Right atrium auricular region (tissue), 2 donors: ENCODE data around the gene NEURL2. TPM values are rescaled to one million over a fixed set of nuclear protein-coding genes. Genes with fewer than 3 reads are reported as not detected.

Experiments
- DNase-seq: peaks from one replicate; pipeline ENCODE4 v3.0.0-alpha.2; 2019; ENCODE audit warnings: low spot score
- H3K27ac ChIP-seq, 2 donors: fragments of 200-600 bp; sonication (generic); 1 replicate in 1 of 2; 2 replicates in 1 of 2; pipeline ENCODE4 v1.5.1; 2016 to 2019
- H3K27me3 ChIP-seq, 2 donors: fragments of 200-600 bp; sonication (generic); one replicate each; pipeline versions ENCODE4 v1.5.1 to v1.6.0; 2017 to 2019
- H3K36me3 ChIP-seq: fragments of 200-600 bp; sonication (generic); one replicate; pipeline ENCODE4 v1.5.1; 2016
- H3K4me1 ChIP-seq, 2 donors: fragments of 200-600 bp; sonication (generic); one replicate each; pipeline versions ENCODE4 v1.5.1 to v1.6.0; 2017 to 2019
- H3K4me3 ChIP-seq, 2 donors: fragments of 200-600 bp; sonication (generic); 1 replicate in 1 of 2; 2 replicates in 1 of 2; pipeline ENCODE4 v1.5.1; 2017 to 2019; ENCODE audit warnings: mild to moderate bottlenecking in 1 of 2, moderate library complexity in 1 of 2
- H3K9me3 ChIP-seq, 2 donors: fragments of 200-600 bp; sonication (generic); one replicate each; pipeline ENCODE4 v1.5.1; 2019
- total RNA-seq, 2 donors: library from RNA; depleted of rRNA; stranded (reverse); fragments of >200 nt; gene quantifications; one replicate each; pipeline ENCODE4 v1.1.0, GENCODE V29; 2016
- TF ChIP-seq, protein P1 (sequence below), 2 donors: fragments of 200-600 bp; sonication (generic); IDR thresholded peaks; one replicate each; pipeline ENCODE4 v1.5.1; 2019; ENCODE audit warnings: antibody characterized with exemption in 2 of 2

NEURL2 gene
- total RNA-seq, 2 donors from 2014 or later = 8.7 to 8.8 TPM

- peak overlapping the region; percentile 65 to 82 for H3K4me3 ChIP-seq
- H3K9me3 ChIP-seq = no peaks in the 10 kb centered on the region
- H3K36me3 ChIP-seq = peaks cover 28% of the 10 kb centered on the region
- peaks cover 0 to 28% of the 10 kb centered on the region in 2 donors for H3K4me1 ChIP-seq
- peak overlapping the region; percentile 83 to 92 for H3K27ac ChIP-seq
- H3K27me3 ChIP-seq = no peaks in the 10 kb centered on the region
- TF ChIP-seq, protein P1, sequence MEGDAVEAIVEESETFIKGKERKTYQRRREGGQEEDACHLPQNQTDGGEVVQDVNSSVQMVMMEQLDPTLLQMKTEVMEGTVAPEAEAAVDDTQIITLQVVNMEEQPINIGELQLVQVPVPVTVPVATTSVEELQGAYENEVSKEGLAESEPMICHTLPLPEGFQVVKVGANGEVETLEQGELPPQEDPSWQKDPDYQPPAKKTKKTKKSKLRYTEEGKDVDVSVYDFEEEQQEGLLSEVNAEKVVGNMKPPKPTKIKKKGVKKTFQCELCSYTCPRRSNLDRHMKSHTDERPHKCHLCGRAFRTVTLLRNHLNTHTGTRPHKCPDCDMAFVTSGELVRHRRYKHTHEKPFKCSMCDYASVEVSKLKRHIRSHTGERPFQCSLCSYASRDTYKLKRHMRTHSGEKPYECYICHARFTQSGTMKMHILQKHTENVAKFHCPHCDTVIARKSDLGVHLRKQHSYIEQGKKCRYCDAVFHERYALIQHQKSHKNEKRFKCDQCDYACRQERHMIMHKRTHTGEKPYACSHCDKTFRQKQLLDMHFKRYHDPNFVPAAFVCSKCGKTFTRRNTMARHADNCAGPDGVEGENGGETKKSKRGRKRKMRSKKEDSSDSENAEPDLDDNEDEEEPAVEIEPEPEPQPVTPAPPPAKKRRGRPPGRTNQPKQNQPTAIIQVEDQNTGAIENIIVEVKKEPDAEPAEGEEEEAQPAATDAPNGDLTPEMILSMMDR (IDR thresholded peaks at IDR 0.05) = peak; percentile 49 to 77
- peak; percentile 91 for DNase-seq
Measured at GRCh38 chr20:45890077-45890984, 677 bp downstream of the NEURL2 start.

DNA sequence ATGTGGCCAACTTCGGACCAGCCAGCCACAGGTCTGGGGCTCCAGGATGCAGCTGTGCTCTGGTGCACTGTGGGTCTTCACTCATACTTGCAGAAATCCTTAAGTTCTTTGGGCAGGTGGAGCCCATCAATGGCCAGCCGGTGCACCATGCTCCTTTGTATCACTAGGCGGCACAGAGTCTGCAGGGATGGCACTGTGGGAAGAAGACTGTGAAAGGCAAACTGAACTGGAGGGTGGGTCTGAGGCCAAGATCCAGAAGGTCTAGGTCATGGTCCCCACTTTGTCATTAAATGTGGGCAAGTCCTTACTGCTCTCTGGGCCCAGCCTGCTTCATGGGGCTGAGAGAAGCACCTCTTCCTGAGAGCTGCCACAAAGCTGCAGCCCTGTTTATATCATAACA lies 2.3 kb downstream of the NEURL2 start:
- no peak for DNase-seq
- H3K27ac ChIP-seq = no peak overlapping the region
- peaks cover 12% of the 10 kb centered on the region for H3K36me3 ChIP-seq
- H3K9me3 ChIP-seq = no peaks in the 10 kb centered on the region
- no peak overlapping the region for H3K4me3 ChIP-seq
- H3K4me1 ChIP-seq = peaks cover 0 to 38% of the 10 kb centered on the region in 2 donors
- TF ChIP-seq, protein P1 (IDR thresholded peaks at IDR 0.05) = no peak
- H3K27me3 ChIP-seq = no peaks in the 10 kb centered on the region

DNA sequence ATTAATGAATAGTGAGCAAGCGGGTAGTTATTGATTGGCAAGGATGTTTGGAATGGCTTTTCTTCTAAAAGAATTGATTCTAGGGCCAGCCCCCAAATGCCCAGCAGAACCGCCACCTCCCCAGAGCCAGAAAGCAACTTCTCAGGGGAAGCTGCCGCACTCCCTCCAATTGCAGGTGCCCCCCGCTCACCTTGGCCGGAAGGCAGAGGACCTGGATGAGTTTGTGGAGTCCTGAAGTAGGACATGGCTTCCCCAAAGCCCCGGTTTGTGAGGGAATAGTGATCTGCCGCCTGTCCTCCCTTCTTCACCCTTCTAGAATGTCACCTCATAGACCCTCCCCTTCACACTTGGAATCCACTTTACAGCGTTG lies 3.7 kb downstream of the NEURL2 start, which contains the start of gene SPATA25:
SPATA25 (minus strand) TSS at position 277 of the 370 bp plus-strand sequence; CDS start at position 245, 32 bp downstream.
- Histone ChIP-seq H3K4me3 (no peak within 1 kb of the TSS), H3K4me1 (peaks cover 0 to 31% of the 10 kb centered on the region in 2 donors), H3K9me3 (no peaks in the 10 kb centered on the region), H3K27me3 (no peaks in the 10 kb centered on the region), H3K36me3 (peaks cover 9% of the 10 kb centered on the region), H3K27ac (no peak within 1 kb of the TSS)
- DNase-seq = no peak
- TF ChIP-seq, protein P1 (IDR thresholded peaks at IDR 0.05) = no peak

GRCh38 chr20:45886590-45887345 lies 4.2 kb downstream of the NEURL2 start:
- no peak overlapping the region for H3K4me3 ChIP-seq
- no peak for DNase-seq
- peaks cover 9% of the 10 kb centered on the region for H3K36me3 ChIP-seq
- H3K9me3 ChIP-seq = no peaks in the 10 kb centered on the region
- H3K27me3 ChIP-seq = no peaks in the 10 kb centered on the region
- H3K4me1 ChIP-seq = peaks cover 0 to 29% of the 10 kb centered on the region in 2 donors
- TF ChIP-seq, protein P1 (IDR thresholded peaks at IDR 0.05) = no peak
- no peak overlapping the region for H3K27ac ChIP-seq

DNA sequence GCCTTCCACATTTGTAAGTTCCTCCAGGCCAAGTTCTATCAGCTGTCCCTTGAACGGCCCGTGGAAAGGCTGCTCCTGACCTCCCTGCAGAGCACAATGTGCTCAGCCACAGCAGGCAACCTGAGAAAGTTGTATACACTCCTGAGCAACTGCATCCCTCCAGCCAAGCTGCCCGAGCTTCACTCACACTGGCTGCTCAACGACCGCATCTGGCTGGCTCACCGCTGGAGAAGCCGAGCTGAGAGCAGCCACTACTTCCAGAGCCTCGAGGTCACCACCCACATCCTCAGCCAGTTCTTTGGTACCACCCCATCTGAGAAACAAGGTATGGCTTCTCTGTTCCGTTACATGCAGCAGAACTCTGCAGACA lies 7.9 kb downstream of the NEURL2 start:
- H3K4me3 ChIP-seq = no peak overlapping the region
- DNase-seq = no peak
- H3K27me3 ChIP-seq = no peaks in the 10 kb centered on the region
- H3K9me3 ChIP-seq = no peaks in the 10 kb centered on the region
- no peak overlapping the region for H3K27ac ChIP-seq
- H3K4me1 ChIP-seq = peaks cover 0 to 26% of the 10 kb centered on the region in 2 donors
- TF ChIP-seq, protein P1 (IDR thresholded peaks at IDR 0.05) = no peak
- peaks cover 11% of the 10 kb centered on the region for H3K36me3 ChIP-seq
